ENCODE measurements around the gene LAMA3. TPM values are rescaled to one million over a fixed set of nuclear protein-coding genes. Genes with fewer than 3 reads are reported as not detected.

LAMA3 gene
- total RNA-seq, 1 donor from 2014 or later: 126 TPM

- Histone ChIP-seq H3K27me3 (ENCODE audit: control insufficient read depth, insufficient read depth, low read length) (no peaks in the 10 kb centered on the region), H3K36me3 (ENCODE audit: control insufficient read depth, insufficient read depth, low read length) (no peaks in the 10 kb centered on the region), H3K4me3 (ENCODE audit: low read depth, low read length) (no peak overlapping the region)
- TF ChIP-seq CTCF (IDR thresholded peaks at IDR 0.05; ENCODE audit: insufficient read depth, low read length, poor library complexity, severe bottlenecking): no peak
- DNase-seq (ENCODE audit: low read depth): no peak
Observed at GRCh38 chr18:23802817-23803216, 113.6 kb downstream of the LAMA3 start.

- H3K36me3 ChIP-seq (ENCODE audit: control insufficient read depth, insufficient read depth, low read length): no peaks in the 10 kb centered on the region
- no peak for DNase-seq (ENCODE audit: low read depth)
- TF ChIP-seq CTCF (IDR thresholded peaks at IDR 0.05; ENCODE audit: insufficient read depth, low read length, poor library complexity, severe bottlenecking): no peak
Observed at GRCh38 chr18:23803755-23804154, 114.5 kb downstream of the LAMA3 start.

GRCh38 chr18:23805898-23806297, 116.6 kb downstream of the LAMA3 start:
- Histone ChIP-seq H3K4me3 (ENCODE audit: low read depth, low read length) (no peak overlapping the region), H3K36me3 (ENCODE audit: control insufficient read depth, insufficient read depth, low read length) (no peaks in the 10 kb centered on the region), H3K27me3 (ENCODE audit: control insufficient read depth, insufficient read depth, low read length) (no peaks in the 10 kb centered on the region)
- TF ChIP-seq CTCF (IDR thresholded peaks at IDR 0.05; ENCODE audit: insufficient read depth, low read length, poor library complexity, severe bottlenecking): no peak
- DNase-seq (ENCODE audit: low read depth): no peak

More at GRCh38 chr18:23803755-23804154, 114.5 kb downstream of the LAMA3 start:
- H3K4me3 ChIP-seq (ENCODE audit: low read depth, low read length): no peak overlapping the region
- no peaks in the 10 kb centered on the region for H3K27me3 ChIP-seq (ENCODE audit: control insufficient read depth, insufficient read depth, low read length)

GRCh38 chr18:23809415-23809814, 120.2 kb downstream of the LAMA3 start:
- Histone ChIP-seq H3K36me3 (ENCODE audit: control insufficient read depth, insufficient read depth, low read length) (no peaks in the 10 kb centered on the region), H3K4me3 (ENCODE audit: low read depth, low read length) (no peak overlapping the region), H3K27me3 (ENCODE audit: control insufficient read depth, insufficient read depth, low read length) (no peaks in the 10 kb centered on the region)
- TF ChIP-seq CTCF (IDR thresholded peaks at IDR 0.05; ENCODE audit: insufficient read depth, low read length, poor library complexity, severe bottlenecking): no peak
- DNase-seq (ENCODE audit: low read depth): no peak

GRCh38 chr18:23810396-23810795, 121.1 kb downstream of the LAMA3 start:
- no peak for DNase-seq (ENCODE audit: low read depth)
- TF ChIP-seq CTCF (IDR thresholded peaks at IDR 0.05; ENCODE audit: insufficient read depth, low read length, poor library complexity, severe bottlenecking): no peak
- Histone ChIP-seq H3K4me3 (ENCODE audit: low read depth, low read length) (no peak overlapping the region), H3K36me3 (ENCODE audit: control insufficient read depth, insufficient read depth, low read length) (no peaks in the 10 kb centered on the region), H3K27me3 (ENCODE audit: control insufficient read depth, insufficient read depth, low read length) (no peaks in the 10 kb centered on the region)

GRCh38 chr18:23811176-23811575, 121.9 kb downstream of the LAMA3 start:
- DNase-seq (ENCODE audit: low read depth): no peak
- H3K36me3 ChIP-seq (ENCODE audit: control insufficient read depth, insufficient read depth, low read length): no peaks in the 10 kb centered on the region
- no peaks in the 10 kb centered on the region for H3K27me3 ChIP-seq (ENCODE audit: control insufficient read depth, insufficient read depth, low read length)
- TF ChIP-seq CTCF (IDR thresholded peaks at IDR 0.05; ENCODE audit: insufficient read depth, low read length, poor library complexity, severe bottlenecking): no peak
- H3K4me3 ChIP-seq (ENCODE audit: low read depth, low read length): no peak overlapping the region

Data from kidney epithelial cell (primary cell).